ENCODE results near the gene PIK3CG. TPM values are rescaled to one million over a fixed set of nuclear protein-coding genes. Genes with fewer than 3 reads are reported as not detected.

Gene PIK3CG
- total RNA-seq (2014; rRNA removed; shearing (Covaris generic)) = 0.30 TPM in 1 of 2 replicates, not detected in the other

DNA sequence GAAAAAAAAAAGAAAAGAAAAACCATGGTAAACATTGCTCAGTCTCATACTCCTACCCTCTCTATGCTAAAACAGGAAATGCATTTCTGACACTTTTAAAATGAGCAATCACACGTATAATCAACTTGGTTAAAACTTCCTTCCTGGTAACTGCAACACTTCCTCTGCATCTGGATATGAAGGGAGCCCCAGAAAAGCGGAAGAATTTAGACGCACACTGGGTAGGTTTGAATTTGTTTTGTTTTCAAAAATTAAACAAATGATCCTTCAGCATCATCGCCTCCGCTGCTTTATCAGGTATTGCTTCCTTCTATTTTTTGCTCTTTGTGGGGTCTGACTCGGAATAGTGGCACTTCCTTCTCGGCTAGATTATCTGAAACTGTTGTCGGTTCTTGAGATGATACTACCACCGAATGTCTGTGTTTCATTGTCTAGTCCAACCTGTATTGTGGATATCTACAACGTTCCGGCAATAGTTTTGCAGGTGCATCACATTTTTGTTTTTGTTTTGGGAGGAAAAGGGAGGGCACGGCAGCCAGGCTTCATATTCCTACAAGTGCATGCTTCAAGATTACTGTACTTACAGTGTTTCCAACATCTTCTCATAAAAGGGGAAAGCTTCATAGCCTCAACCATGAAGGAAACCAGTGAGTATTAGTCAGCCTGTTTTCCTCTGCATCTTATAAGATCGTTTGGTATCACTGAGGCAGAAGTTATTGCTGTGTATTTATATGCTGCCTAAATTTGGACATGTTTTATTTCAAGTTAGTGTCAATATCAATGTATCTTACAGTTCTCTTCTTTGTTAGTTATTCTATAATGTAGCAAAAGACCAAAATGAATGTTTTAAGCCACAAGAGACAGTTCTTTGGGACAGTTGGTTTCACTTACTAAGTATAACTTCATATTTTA is at the start of gene PIK3CG:
Gene PIK3CG (plus strand): TSS at position 153 of the 912 bp plus-strand sequence. CDS start 2,280 bp downstream, outside the sequence.

Other genes starting within 250 kb of the PIK3CG start
- 29.5 and 35.3 TPM in 2 replicates for gene CCDC71L, start 204.1 kb upstream of the PIK3CG start, total RNA-seq (2014; rRNA removed; shearing (Covaris generic))
- gene PRKAR2B, start 179.4 kb downstream of the PIK3CG start, total RNA-seq (2014; rRNA removed; shearing (Covaris generic)) = 8.6 and 9.7 TPM in 2 replicates

Measured in A375 (cell line).